Breast epithelium (tissue), 3 donors: Measurements from ENCODE around the gene PDE4D.

Experiments used
- CTCF ChIP-seq, 3 donors: fragments of 450-650 bp; IDR thresholded peaks; one replicate each; pipeline ENCODE4 v1.5.1; 2016 to 2017; ENCODE audit warnings: antibody characterized with exemption in 3 of 3, mild to moderate bottlenecking in 3 of 3, moderate library complexity in 3 of 3
- POLR2A ChIP-seq: fragments of 450-650 bp; IDR thresholded peaks from one replicate; pipeline ENCODE4 v1.6.1; 2016; ENCODE audit warnings: antibody characterized with exemption, mild to moderate bottlenecking, moderate library complexity

GRCh38 chr5:59548807-59549357, 344.6 kb downstream of the PDE4D start:
- no peak for TF ChIP-seq CTCF (IDR thresholded peaks at IDR 0.05)
- no peak for TF ChIP-seq POLR2A
